ENCODE data around the gene C16orf89.

- TF ChIP-seq POLR2A (IDR thresholded peaks at IDR 0.05) (no peak), EP300 (IDR thresholded peaks at IDR 0.05) (peak; percentile 48 to 92)
- TF ChIP-seq, protein P1, sequence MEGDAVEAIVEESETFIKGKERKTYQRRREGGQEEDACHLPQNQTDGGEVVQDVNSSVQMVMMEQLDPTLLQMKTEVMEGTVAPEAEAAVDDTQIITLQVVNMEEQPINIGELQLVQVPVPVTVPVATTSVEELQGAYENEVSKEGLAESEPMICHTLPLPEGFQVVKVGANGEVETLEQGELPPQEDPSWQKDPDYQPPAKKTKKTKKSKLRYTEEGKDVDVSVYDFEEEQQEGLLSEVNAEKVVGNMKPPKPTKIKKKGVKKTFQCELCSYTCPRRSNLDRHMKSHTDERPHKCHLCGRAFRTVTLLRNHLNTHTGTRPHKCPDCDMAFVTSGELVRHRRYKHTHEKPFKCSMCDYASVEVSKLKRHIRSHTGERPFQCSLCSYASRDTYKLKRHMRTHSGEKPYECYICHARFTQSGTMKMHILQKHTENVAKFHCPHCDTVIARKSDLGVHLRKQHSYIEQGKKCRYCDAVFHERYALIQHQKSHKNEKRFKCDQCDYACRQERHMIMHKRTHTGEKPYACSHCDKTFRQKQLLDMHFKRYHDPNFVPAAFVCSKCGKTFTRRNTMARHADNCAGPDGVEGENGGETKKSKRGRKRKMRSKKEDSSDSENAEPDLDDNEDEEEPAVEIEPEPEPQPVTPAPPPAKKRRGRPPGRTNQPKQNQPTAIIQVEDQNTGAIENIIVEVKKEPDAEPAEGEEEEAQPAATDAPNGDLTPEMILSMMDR (IDR thresholded peaks at IDR 0.05): no peak
Observed at GRCh38 chr16:4994719-4995434, 70.9 kb downstream of the C16orf89 start.
